IMR-90 (cell line): ENCODE measurements around the gene CTAGE9.

Source experiments
- CTCF ChIP-seq: conservative IDR thresholded peaks from 2 replicates; pipeline ENCODE4 v1.5.1; 2012; ENCODE audit warnings: mild to moderate bottlenecking, low read depth, low read length, improper control_type of control experiment
- POLR2A ChIP-seq: IDR thresholded peaks from 2 replicates; pipeline ENCODE4 v1.6.1; 2012; ENCODE audit warnings: mild to moderate bottlenecking, low read depth, low read length

GRCh38 chr6:131736003-131736596 is 25.3 kb upstream of the CTAGE9 start:
- TF ChIP-seq CTCF (no peak), POLR2A (no peak)
